Tibial nerve (tissue), 4 donors: ENCODE data around the gene SULT1C4.

Source experiments
- EP300 ChIP-seq, 2 donors: sonication (generic); formaldehyde crosslinking; IDR thresholded peaks; one replicate each; pipeline ENCODE4 v1.6.1; 2017; ENCODE audit warnings: antibody characterized with exemption in 2 of 2, mild to moderate bottlenecking in 1 of 2
- POLR2A ChIP-seq, 2 donors: fragments of 450-650 bp; IDR thresholded peaks; one replicate each; pipeline ENCODE4 v1.6.1; 2017; ENCODE audit warnings: antibody characterized with exemption in 2 of 2, mild to moderate bottlenecking in 2 of 2, moderate library complexity in 2 of 2
- TF ChIP-seq, protein P1 (sequence below), 5 experiments: fragments of 200-600 bp in 3 of 5; fragments of 450-650 bp in 2 of 5; sonication (generic) in 3 of 5; IDR thresholded peaks; one replicate each; pipeline ENCODE4 v1.5.1; 2016 to 2019; ENCODE audit warnings: antibody characterized with exemption in 5 of 5, mild to moderate bottlenecking in 3 of 5, moderate library complexity in 2 of 5

DNA sequence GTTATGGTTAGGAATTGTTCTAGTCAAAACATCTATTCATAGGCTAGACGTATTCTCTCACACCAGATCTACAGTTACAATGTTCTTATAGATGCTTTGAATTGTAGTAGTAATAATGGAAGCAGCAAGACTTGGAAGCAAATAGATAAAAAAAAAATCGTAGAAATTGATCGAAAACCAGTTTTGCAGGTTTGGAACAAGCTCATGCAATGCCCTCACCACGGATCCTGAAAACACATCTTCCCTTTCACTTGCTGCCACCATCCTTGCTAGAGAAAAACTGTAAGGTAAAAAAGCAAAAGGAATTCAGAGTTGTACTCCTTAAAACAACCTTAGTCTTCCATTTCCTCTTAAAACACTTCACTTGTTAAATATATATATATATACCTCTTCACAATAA, 4.4 kb downstream of the SULT1C4 start:
- TF ChIP-seq, protein P1, sequence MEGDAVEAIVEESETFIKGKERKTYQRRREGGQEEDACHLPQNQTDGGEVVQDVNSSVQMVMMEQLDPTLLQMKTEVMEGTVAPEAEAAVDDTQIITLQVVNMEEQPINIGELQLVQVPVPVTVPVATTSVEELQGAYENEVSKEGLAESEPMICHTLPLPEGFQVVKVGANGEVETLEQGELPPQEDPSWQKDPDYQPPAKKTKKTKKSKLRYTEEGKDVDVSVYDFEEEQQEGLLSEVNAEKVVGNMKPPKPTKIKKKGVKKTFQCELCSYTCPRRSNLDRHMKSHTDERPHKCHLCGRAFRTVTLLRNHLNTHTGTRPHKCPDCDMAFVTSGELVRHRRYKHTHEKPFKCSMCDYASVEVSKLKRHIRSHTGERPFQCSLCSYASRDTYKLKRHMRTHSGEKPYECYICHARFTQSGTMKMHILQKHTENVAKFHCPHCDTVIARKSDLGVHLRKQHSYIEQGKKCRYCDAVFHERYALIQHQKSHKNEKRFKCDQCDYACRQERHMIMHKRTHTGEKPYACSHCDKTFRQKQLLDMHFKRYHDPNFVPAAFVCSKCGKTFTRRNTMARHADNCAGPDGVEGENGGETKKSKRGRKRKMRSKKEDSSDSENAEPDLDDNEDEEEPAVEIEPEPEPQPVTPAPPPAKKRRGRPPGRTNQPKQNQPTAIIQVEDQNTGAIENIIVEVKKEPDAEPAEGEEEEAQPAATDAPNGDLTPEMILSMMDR (IDR thresholded peaks at IDR 0.05) = no peak
- TF ChIP-seq POLR2A (IDR thresholded peaks at IDR 0.05) (no peak), EP300 (IDR thresholded peaks at IDR 0.05) (no peak)
